NB4 (cell line): ENCODE data around the gene ABCA4.

Source experiments
- POLR2A ChIP-seq: IDR thresholded peaks from 2 replicates; pipeline ENCODE4 v1.6.1; 2011; ENCODE audit warnings: mild to moderate bottlenecking; ENCODE audit not compliant: insufficient read length; ENCODE audit errors: extremely low read depth
- TF ChIP-seq, protein P1 (sequence below): IDR thresholded peaks from one replicate; pipeline ENCODE4 v1.5.1; 2012; ENCODE audit warnings: low read depth, low read length

DNA sequence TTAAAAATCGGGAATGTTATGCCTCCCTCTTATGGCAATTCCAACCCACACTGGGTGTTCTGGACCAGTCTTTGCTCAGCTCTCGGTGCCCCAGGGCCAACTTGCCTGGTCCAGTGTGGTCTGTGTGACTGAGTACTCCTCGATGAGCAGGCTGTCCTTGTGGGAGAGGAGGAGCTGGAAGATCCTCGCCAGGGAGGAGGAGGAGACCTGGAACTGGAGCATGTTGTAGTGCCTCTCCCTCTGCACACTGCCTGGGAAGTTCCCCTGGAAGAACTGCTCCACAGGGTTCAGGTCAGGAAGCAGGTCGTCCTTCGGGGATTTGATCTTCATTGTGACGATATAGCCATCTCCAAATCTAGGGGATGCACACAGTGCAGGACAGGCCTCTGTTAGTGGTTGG, 123.2 kb downstream of the ABCA4 start:
- TF ChIP-seq, protein P1, sequence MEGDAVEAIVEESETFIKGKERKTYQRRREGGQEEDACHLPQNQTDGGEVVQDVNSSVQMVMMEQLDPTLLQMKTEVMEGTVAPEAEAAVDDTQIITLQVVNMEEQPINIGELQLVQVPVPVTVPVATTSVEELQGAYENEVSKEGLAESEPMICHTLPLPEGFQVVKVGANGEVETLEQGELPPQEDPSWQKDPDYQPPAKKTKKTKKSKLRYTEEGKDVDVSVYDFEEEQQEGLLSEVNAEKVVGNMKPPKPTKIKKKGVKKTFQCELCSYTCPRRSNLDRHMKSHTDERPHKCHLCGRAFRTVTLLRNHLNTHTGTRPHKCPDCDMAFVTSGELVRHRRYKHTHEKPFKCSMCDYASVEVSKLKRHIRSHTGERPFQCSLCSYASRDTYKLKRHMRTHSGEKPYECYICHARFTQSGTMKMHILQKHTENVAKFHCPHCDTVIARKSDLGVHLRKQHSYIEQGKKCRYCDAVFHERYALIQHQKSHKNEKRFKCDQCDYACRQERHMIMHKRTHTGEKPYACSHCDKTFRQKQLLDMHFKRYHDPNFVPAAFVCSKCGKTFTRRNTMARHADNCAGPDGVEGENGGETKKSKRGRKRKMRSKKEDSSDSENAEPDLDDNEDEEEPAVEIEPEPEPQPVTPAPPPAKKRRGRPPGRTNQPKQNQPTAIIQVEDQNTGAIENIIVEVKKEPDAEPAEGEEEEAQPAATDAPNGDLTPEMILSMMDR: no peak
- no peak for TF ChIP-seq POLR2A
